PC-3 (cell line): Measurements from ENCODE around the gene TMEM185B.

Experiments
- EZH2 ChIP-seq: fragments of 300-600 bp; sonication (generic); IDR thresholded peaks from one replicate; pipeline ENCODE4 v1.6.1; 2017; ENCODE audit warnings: antibody characterized with exemption, mild to moderate bottlenecking, low read length; ENCODE audit not compliant: unreplicated experiment
- EZH2phosphoT487 ChIP-seq: fragments of 300-600 bp; sonication (generic); IDR thresholded peaks from 2 replicates; pipeline ENCODE4 v1.6.1; 2018; ENCODE audit warnings: mild to moderate bottlenecking, antibody characterized with exemption, low read length, borderline replicate concordance

DNA sequence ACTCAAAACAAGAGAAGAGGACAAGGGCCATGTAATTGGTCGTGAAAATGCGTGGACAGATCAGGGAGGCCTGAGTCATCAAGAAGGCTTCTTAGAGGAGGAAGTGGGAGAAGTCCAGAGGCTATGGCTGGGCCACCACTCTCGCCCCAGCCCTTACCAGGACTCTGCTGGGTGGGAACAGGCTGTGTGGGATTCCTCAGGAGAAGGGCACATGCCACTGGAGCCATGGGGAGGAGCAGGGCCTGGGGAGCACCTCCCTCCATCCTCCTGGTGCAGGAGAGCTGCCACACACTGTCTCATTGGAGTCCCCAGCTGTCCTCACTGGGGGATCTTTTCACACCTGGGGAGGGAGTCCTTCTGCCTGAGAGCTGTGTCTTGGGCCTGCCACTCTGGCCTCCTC lies 20.0 kb upstream of the TMEM185B start:
- TF ChIP-seq EZH2phosphoT487 (no peak), EZH2 (no peak)
